Omental fat pad (tissue), 4 donors: ENCODE data around the gene CCS. TPM values are rescaled to one million over a fixed set of nuclear protein-coding genes. Genes with fewer than 3 reads are reported as not detected.

Experiments used
- ATAC-seq: fragments of 150-250 bp; one replicate; pipeline ENCODE4 v1.9.1; 2016; ENCODE audit warnings: mild to moderate bottlenecking, moderate library complexity; ENCODE audit not compliant: low FRiP score
- DNase-seq: peaks from one replicate; pipeline ENCODE4 v3.0.0-alpha.2; 2019; ENCODE audit warnings: low spot score
- total RNA-seq, 4 donors: library from RNA; depleted of rRNA; stranded (reverse); fragments of >200 nt; gene quantifications; one replicate each; pipeline ENCODE4 v1.1.0, GENCODE V29; 2016
- TF ChIP-seq, protein P1 (sequence below), 3 donors: fragments of 450-650 bp; IDR thresholded peaks; one replicate each; pipeline ENCODE4 v1.5.1; 2016 to 2017; ENCODE audit warnings: antibody characterized with exemption in 3 of 3, mild to moderate bottlenecking in 3 of 3, moderate library complexity in 2 of 3

Gene CCS
- total RNA-seq, 4 donors from 2014 or later: 19.0 to 42.4 (median 21.7) TPM

GRCh38 chr11:66556086-66556485 lies 36.9 kb upstream of the CCS start:
- DNase-seq (no peak), ATAC-seq (no peak)
- TF ChIP-seq, protein P1, sequence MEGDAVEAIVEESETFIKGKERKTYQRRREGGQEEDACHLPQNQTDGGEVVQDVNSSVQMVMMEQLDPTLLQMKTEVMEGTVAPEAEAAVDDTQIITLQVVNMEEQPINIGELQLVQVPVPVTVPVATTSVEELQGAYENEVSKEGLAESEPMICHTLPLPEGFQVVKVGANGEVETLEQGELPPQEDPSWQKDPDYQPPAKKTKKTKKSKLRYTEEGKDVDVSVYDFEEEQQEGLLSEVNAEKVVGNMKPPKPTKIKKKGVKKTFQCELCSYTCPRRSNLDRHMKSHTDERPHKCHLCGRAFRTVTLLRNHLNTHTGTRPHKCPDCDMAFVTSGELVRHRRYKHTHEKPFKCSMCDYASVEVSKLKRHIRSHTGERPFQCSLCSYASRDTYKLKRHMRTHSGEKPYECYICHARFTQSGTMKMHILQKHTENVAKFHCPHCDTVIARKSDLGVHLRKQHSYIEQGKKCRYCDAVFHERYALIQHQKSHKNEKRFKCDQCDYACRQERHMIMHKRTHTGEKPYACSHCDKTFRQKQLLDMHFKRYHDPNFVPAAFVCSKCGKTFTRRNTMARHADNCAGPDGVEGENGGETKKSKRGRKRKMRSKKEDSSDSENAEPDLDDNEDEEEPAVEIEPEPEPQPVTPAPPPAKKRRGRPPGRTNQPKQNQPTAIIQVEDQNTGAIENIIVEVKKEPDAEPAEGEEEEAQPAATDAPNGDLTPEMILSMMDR (IDR thresholded peaks at IDR 0.05): no peak

DNA sequence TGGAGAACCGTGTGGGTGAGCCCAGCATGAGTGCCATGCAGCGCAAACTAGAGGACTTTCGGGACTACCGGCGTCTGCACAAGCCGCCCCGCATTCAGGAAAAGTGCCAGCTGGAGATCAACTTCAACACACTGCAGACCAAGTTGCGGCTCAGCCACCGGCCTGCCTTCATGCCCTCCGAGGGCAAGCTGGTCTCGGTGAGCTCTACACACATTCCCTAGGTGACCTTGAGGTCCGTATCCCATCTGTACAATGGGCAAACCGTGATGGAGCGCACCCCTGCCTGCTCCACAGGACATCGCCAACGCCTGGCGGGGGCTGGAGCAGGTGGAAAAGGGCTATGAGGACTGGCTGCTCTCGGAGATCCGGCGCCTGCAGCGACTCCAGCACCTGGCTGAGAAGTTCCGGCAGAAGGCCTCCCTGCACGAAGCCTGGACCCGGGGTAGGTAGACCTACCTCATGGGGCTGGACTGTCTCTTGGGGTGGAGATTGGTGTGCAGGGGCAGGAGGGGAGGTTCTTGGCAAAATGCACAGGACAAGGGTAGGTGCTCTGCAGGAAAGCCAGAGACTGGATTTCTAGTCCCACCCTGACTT lies 35.2 kb upstream of the CCS start:
- ATAC-seq (no peak), DNase-seq (no peak)
- TF ChIP-seq, protein P1 (IDR thresholded peaks at IDR 0.05): no peak

- ATAC-seq (no peak), DNase-seq (no peak)
- TF ChIP-seq, protein P1 (IDR thresholded peaks at IDR 0.05): no peak
Measured at GRCh38 chr11:66559142-66559865, 33.7 kb upstream of the CCS start.

- TF ChIP-seq, protein P1 (IDR thresholded peaks at IDR 0.05): no peak
- DNase-seq (no peak), ATAC-seq (no peak)
Measured at GRCh38 chr11:66559866-66560676, 32.9 kb upstream of the CCS start.

- ATAC-seq (no peak), DNase-seq (no peak)
- TF ChIP-seq, protein P1 (IDR thresholded peaks at IDR 0.05): no peak
Measured at GRCh38 chr11:66561178-66561974, 31.6 kb upstream of the CCS start.

DNA sequence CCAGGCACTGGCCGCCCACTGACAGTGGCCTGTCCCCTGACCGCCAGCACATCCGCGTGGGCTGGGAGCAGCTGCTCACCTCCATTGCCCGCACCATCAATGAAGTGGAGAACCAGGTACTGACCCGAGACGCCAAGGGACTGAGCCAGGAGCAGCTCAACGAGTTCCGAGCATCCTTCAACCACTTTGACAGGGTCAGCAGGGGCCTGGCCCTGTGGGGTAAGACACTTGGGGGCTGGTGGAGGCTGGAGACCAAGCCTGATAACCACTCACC lies 31.1 kb upstream of the CCS start:
- no peak for ATAC-seq

More for the DNA sequence above, 31.1 kb upstream of the CCS start:
- no peak for DNase-seq
- TF ChIP-seq, protein P1 (IDR thresholded peaks at IDR 0.05): no peak
